Breast epithelium (tissue), 3 donors: ENCODE measurements around the gene CES5A.

Experiments
- CTCF ChIP-seq, 3 donors: fragments of 450-650 bp; IDR thresholded peaks; one replicate each; pipeline ENCODE4 v1.5.1; 2016 to 2017; ENCODE audit warnings: antibody characterized with exemption in 3 of 3, mild to moderate bottlenecking in 3 of 3, moderate library complexity in 3 of 3
- POLR2A ChIP-seq: fragments of 450-650 bp; IDR thresholded peaks from one replicate; pipeline ENCODE4 v1.6.1; 2016; ENCODE audit warnings: antibody characterized with exemption, mild to moderate bottlenecking, moderate library complexity

- TF ChIP-seq POLR2A (no peak), CTCF (IDR thresholded peaks at IDR 0.05) (no peak)
Measured at GRCh38 chr16:55812951-55813350, 62.2 kb downstream of the CES5A start.
